Stimulated activated CD8-positive, alpha-beta memory T cell treated with anti-CD3 and anti-CD28 coated beads, Interleukin-15, amount 100 ng/mL, for 48 hours (primary cell): Measurements from ENCODE around the gene MPHOSPH9.
A peak's percentile ranks its signal among the peaks of the same experiment; 100 is the strongest.

Experiments used
- DNase-seq, 2 donors: peaks; one replicate each; pipeline ENCODE4 v3.0.0-alpha.2; 2020; ENCODE audit warnings: low read depth in 2 of 2

Gene MPHOSPH9, protein sequence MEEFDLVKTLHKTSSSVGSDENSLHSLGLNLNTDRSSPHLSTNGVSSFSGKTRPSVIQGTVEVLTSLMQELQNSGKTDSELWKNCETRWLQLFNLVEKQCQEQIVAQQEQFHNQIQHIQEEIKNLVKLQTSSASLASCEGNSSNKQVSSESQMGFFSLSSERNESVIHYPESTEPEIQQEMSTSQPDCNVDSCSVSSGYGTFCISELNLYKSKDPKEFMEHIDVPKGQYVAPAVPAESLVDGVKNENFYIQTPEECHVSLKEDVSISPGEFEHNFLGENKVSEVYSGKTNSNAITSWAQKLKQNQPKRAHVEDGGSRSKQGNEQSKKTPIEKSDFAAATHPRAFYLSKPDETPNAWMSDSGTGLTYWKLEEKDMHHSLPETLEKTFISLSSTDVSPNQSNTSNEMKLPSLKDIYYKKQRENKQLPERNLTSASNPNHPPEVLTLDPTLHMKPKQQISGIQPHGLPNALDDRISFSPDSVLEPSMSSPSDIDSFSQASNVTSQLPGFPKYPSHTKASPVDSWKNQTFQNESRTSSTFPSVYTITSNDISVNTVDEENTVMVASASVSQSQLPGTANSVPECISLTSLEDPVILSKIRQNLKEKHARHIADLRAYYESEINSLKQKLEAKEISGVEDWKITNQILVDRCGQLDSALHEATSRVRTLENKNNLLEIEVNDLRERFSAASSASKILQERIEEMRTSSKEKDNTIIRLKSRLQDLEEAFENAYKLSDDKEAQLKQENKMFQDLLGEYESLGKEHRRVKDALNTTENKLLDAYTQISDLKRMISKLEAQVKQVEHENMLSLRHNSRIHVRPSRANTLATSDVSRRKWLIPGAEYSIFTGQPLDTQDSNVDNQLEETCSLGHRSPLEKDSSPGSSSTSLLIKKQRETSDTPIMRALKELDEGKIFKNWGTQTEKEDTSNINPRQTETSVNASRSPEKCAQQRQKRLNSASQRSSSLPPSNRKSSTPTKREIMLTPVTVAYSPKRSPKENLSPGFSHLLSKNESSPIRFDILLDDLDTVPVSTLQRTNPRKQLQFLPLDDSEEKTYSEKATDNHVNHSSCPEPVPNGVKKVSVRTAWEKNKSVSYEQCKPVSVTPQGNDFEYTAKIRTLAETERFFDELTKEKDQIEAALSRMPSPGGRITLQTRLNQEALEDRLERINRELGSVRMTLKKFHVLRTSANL

GRCh38 chr12:123232807-123233504, at the start of gene MPHOSPH9, which contains the start of gene MTRFR:
Gene MPHOSPH9 (minus strand): TSS chr12:123233141. CDS start chr12:123230364, 2,777 bp downstream.
Gene MTRFR (plus strand): TSS chr12:123233436. CDS start chr12:123253675, 20,239 bp downstream.
- peak; percentile 98 to 99 for DNase-seq

GRCh38 chr12:123282111-123282510, 49.2 kb upstream of the MPHOSPH9 start:
- no peak for DNase-seq

GRCh38 chr12:123280971-123281370, 48.0 kb upstream of the MPHOSPH9 start:
- DNase-seq = no peak

GRCh38 chr12:123278101-123278627, 45.2 kb upstream of the MPHOSPH9 start:
- no peak for DNase-seq

- no peak for DNase-seq
Observed at GRCh38 chr12:123273166-123273565, 40.2 kb upstream of the MPHOSPH9 start.

DNA sequence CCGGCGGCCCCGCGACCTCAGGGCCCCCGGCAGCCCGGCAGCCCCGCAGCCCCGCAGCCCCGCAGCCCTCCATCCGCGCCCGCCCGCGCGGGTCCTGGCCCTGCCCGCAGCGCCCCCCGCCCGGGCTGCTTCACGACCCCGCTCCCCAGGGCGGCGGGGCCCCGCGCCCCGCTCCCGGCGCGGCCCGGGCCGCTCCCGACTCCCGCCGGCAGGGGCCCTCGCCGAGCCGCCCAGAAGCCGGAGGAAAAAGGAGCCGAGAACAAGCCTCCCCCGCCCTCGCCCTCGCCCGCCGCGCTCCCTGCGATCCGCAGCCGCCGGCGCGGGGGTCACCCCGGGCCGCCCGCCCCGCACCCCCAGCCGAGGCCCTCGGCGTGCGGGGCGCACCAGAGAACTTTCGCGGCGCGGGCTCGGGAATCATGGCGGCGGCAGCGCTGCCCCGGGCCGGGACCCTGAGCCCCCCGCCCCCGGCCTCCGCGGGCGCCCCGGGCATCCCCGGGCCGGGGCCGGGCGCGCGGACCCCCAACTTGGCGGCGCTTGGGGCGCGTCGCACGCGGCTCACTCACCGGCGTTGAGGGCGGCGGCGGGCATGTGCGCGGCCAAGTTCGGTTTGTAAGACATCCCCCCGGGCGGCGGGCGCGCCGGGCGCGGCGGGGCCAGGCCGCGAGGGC, 38.2 kb upstream of the MPHOSPH9 start:
- peak; percentile 60 to 61 for DNase-seq

GRCh38 chr12:123270214-123271000, 37.5 kb upstream of the MPHOSPH9 start:
- no peak for DNase-seq

- no peak for DNase-seq
Observed at GRCh38 chr12:123269896-123270213, 36.9 kb upstream of the MPHOSPH9 start.

DNA sequence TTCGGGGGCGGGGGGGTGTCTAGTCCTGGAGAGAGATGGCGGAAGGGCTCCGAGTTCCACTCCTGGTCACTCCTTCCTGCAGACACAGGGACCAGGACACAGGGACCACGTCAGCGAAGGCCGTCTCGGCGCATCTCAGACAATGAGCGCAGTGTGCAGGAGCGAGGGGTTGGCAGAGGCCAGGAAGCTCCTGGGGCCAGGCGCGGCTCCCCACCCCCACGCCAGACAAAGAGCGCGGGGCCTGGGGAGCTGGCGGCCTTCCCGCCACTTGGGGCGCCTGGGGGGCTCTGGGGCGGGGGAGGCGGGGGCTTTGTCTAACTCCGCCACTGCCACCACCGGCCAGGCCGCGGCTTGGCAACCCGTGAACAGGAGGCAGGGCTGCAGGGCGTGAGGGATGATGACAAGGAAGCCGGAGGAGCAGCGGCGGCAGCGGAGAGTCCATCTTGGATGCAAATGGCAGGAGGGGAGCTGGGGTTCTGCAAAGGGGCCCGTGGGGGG, 36.5 kb upstream of the MPHOSPH9 start:
- no peak for DNase-seq

DNA sequence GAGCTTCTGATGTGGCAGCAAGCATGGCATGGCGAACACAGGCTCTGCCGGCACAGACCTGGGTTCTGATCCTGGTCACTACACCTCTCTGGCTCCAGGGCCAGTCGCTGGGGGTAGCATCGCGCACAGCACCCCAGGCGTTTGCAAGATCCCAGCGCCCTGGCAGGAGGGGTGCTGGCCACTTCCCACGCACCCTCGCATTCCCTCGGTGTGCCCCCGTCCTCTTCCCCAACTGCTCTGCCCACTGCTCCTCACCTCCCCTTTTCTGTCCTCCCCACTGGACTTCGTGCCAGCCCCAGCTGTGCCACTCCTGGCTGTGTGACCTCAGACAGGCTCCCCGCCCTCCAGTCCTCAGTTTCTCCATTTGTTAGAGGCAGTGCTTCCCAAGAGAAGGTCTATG, 35.9 kb upstream of the MPHOSPH9 start:
- DNase-seq = no peak

- no peak for DNase-seq
Observed at GRCh38 chr12:123267991-123268843, 35.3 kb upstream of the MPHOSPH9 start.

DNA sequence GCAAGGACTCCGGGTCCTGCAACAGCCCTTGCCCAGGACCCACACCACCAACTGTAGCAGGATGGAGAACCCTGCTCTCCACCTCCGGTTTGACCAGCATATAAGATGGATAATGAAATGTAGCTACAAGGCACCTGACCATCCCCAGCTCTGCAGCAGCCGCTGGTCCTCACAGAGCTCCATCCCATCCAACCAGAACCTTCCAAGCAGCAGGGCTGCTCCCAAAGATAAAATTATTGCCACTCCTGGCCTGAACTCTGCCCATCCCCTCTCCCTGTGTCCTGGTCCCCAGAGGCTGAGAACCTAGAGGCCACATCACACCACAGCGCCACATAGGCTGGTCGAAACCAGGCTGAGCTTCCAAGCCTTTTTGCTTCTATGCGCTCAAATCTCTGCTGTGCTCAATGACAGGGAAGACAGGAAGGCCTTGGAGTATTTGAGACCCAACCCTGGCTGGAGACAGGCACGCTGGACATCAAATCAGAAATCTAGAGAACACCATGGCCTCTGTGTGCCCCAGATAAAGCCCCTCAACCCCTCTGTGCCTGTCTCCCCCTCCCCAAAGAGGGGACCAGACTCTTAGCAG, 34.5 kb upstream of the MPHOSPH9 start:
- DNase-seq = no peak

DNA sequence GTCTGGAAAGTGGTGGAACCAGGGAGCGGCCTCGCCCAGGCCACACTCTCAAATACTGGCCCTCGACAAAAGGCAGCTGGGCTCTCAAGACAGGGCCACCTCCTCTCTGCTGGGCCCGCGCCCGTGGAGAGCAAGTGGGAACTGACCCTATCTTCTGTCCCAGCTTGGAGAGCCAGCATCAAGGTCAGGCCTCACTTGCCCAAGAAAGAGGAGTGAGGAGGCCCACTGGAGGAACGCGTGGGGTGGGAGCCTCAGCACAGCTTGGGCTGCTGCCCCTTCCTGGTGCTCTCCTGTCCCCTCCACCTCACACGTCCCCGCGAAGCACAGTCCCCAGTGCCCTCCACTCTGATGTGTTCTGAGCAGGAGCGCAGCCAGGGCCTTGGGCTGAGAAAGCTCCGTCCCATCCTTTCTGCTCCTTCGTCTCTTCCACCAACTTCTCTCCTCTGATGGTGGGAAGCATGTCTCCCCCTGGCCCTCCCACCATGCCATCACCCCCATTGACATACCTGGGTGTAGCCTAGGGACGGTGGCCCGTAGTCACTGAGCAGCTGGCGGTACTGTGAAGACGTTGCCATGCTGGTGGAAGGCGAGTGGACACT, 33.8 kb upstream of the MPHOSPH9 start:
- no peak for DNase-seq

GRCh38 chr12:123265851-123266678, 33.1 kb upstream of the MPHOSPH9 start:
- no peak for DNase-seq

GRCh38 chr12:123264642-123265041, 31.7 kb upstream of the MPHOSPH9 start:
- no peak for DNase-seq

DNA sequence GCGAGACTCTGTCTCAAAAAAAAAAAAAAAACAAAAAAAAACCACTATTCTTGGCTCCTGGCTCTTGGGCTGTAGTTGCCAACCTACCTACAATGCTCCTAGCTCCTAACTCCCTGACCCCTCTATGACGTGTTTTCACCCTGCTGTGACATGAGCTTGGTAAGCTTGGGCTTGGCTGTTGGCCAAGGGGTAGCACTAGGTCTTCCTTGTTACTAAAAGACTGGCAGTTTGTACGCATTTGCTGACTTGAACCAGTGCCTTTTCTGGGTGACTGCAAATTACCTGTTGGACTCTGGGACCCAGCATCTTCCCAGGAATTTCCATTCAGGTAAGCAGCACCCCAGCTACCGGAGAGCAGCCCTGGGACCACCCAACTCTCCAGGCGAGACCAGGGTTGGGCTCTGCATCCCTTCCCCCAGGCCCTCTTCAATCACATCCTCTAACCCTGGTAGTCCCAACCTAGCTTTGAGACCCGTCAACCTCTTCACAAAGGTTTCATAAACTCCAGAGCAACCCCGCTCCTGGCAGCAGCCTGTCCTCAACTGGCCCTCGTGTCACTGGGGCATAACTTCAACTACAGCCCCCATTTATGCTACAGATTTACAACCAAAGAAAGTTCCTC, 30.4 kb upstream of the MPHOSPH9 start:
- no peak for DNase-seq

DNA sequence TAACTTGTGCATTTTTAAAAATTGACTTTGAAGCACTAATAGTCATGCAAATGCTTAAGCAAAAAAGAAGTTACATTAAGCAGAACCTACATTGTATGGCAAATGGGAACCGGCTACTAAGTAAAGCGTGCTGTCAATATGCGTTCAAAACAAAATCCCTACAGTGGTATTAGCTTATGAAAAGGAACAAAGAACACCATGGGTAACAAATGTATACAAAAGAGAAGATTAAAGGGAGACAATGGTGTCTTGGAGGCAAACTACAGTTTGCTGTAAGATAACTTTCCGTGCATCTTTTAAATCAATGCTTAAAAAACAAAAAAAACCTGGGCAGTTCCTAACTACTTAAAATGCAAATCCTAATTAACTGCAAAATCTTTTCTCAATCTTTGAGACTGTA, 28.3 kb upstream of the MPHOSPH9 start:
- no peak for DNase-seq
